Testis (tissue), 2 donors: Measurements from ENCODE around the gene IGSF9B.

ENCODE experiments used
- CTCF ChIP-seq, 3 experiments: fragments of 450-650 bp in 2 of 3; fragments of 200-600 bp in 1 of 3; sonication (generic) in 1 of 3; IDR thresholded peaks; one replicate each; pipeline ENCODE4 v1.5.1; 2016 to 2019; ENCODE audit warnings: antibody characterized with exemption in 3 of 3, mild to moderate bottlenecking in 2 of 3, moderate library complexity in 1 of 3
- POLR2A ChIP-seq: fragments of 450-650 bp; IDR thresholded peaks from one replicate; pipeline ENCODE4 v1.6.1; 2017; ENCODE audit warnings: antibody characterized with exemption, mild to moderate bottlenecking, moderate library complexity

- TF ChIP-seq CTCF (IDR thresholded peaks at IDR 0.05) (no peak), POLR2A (no peak)
Measured at GRCh38 chr11:133887692-133888332, 69.0 kb downstream of the IGSF9B start.
